Gastroesophageal sphincter (tissue), 4 donors: ENCODE measurements around the gene MAN1C1. TPM values are rescaled to one million over a fixed set of nuclear protein-coding genes. Genes with fewer than 3 reads are reported as not detected.
A peak's percentile ranks its signal among the peaks of the same experiment; 100 is the strongest.

Experiments used
- ATAC-seq: fragments of 150-250 bp; one replicate; pipeline ENCODE4 v1.9.1; 2016; ENCODE audit warnings: mild to moderate bottlenecking, moderate library complexity
- H3K27ac ChIP-seq, 4 donors: fragments of 200-600 bp; sonication (generic) in 3 of 4; 1 replicate in 3 of 4; 2 replicates in 1 of 4; pipeline ENCODE4 v1.5.1; 2016 to 2019
- H3K27me3 ChIP-seq: fragments of 200-600 bp; sonication (generic); one replicate; pipeline ENCODE4 v1.5.1; 2019
- H3K36me3 ChIP-seq, 2 donors: fragments of 200-600 bp; sonication (generic); one replicate each; pipeline ENCODE4 v1.5.1; 2019; ENCODE audit warnings: control low read depth in 1 of 2
- H3K4me1 ChIP-seq, 3 donors: fragments of 200-600 bp; sonication (generic); 1 replicate in 2 of 3; 2 replicates in 1 of 3; pipeline ENCODE4 v1.5.1; 2016 to 2019; ENCODE audit warnings: control low read depth in 2 of 3
- H3K4me3 ChIP-seq, 2 donors: fragments of 200-600 bp; sonication (generic); one replicate each; pipeline ENCODE4 v1.5.1; 2019; ENCODE audit warnings: mild to moderate bottlenecking in 1 of 2, moderate library complexity in 1 of 2
- H3K9me3 ChIP-seq, 3 donors: fragments of 200-600 bp; sonication (generic); one replicate each; pipeline ENCODE4 v1.5.1; 2017 to 2019; ENCODE audit warnings: control low read depth in 2 of 3
- CTCF ChIP-seq, 4 experiments: fragments of 200-600 bp in 2 of 4; fragments of 450-650 bp in 2 of 4; sonication (generic) in 1 of 4; IDR thresholded peaks; one replicate each; pipeline ENCODE4 v1.5.1; 2017 to 2019; ENCODE audit warnings: antibody characterized with exemption in 4 of 4, mild to moderate bottlenecking in 2 of 4, moderate library complexity in 2 of 4
- EP300 ChIP-seq: sonication (generic); formaldehyde crosslinking; IDR thresholded peaks from one replicate; pipeline ENCODE4 v1.6.1; 2017; ENCODE audit warnings: antibody characterized with exemption, mild to moderate bottlenecking
- POLR2A ChIP-seq, 2 donors: fragments of 450-650 bp; IDR thresholded peaks; one replicate each; pipeline ENCODE4 v1.6.1; 2017; ENCODE audit warnings: antibody characterized with exemption in 2 of 2, mild to moderate bottlenecking in 2 of 2, moderate library complexity in 1 of 2
- POLR2AphosphoS5 ChIP-seq: sonication (generic); formaldehyde crosslinking; IDR thresholded peaks from one replicate; pipeline ENCODE4 v1.6.1; 2017; ENCODE audit warnings: antibody characterized with exemption
- WGBS, 2 donors: methylation state at CpG; one replicate each; pipeline ENCODE4 v1.1.5; 2018; ENCODE audit warnings: low coverage in 1 of 2; 5-methylcytosine and 5-hydroxymethylcytosine counted together
- total RNA-seq, 4 donors: library from RNA; depleted of rRNA; stranded (reverse); fragments of >200 nt; gene quantifications; one replicate each; pipeline ENCODE4 v1.1.0, GENCODE V29; 2016

Gene MAN1C1
- total RNA-seq, 4 donors from 2014 or later = 20.0 to 38.1 (median 27.8) TPM

DNA sequence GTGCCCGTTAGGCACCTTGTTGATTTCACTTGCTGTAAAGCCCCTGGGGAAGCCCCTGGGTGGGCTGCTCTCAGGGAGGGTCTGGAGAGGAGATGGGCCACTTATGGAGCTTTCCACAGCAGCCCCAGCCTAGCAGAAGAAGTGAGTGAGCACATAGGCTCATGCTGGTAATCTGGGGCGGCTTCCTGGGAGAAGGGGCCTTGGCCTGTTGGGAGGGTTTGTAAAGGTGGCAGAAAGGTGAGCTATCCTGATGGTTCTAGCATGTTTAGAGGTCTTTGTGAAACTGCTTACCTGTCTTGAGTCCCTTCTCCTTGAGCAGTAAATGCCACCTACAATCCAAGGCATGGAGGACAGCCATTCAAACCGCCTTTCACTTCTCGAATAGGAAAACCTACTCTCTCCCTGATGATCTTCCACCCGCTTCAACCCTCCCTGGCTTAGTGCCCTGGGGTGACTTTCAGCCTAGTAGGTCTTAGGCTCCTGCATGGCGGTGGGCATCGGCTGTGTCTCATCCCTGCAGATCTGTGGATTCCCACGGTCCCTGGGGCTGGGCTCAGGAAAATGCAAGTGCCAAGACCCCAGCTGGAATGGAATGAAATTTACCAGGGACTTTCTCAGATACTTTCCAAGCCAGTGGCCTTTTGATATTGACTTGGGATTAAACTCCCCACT is 95.8 kb downstream of the MAN1C1 start:
- Histone ChIP-seq H3K4me1 (peaks cover 0 to 56% (median 9%) of the 10 kb centered on the region in 3 donors), H3K4me3 (no peak overlapping the region), H3K27me3 (no peaks in the 10 kb centered on the region), H3K9me3 (no peaks in the 10 kb centered on the region), H3K27ac (no peak overlapping the region), H3K36me3 (no peaks in the 10 kb centered on the region)
- TF ChIP-seq EP300 = no peak
- TF ChIP-seq POLR2A (IDR thresholded peaks at IDR 0.05) = no peak
- no peak for TF ChIP-seq POLR2AphosphoS5
- no peak for TF ChIP-seq CTCF (IDR thresholded peaks at IDR 0.05)
- WGBS, 2 donors = 60 to 96% methylated on average over 1 to 4 of the region's 8 CpGs
- ATAC-seq = no peak

DNA sequence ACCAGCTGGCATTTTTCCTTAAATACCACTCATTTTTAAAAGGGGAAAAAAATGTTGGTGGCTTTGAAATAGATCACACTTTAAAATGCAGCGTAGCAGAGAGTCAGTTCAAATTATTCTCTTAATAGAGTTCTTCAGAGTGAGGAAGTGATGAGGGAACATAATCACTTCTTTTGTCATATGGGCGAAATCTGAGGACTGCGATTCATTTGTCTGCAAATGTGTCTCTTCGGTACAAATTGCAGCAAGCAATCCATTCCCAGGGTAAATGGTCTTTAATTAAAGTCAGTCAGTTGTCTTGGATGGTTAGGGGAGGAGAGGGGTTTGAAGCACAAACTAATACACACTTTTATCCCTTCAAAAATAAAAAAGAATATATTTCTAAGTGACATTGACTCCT is 97.4 kb downstream of the MAN1C1 start:
- H3K4me1 ChIP-seq = peaks cover 0 to 41% (median 9%) of the 10 kb centered on the region in 3 donors

GRCh38 chr1:25714372-25714931 is 97.9 kb downstream of the MAN1C1 start:
- Histone ChIP-seq H3K27ac (peak overlapping the region in 1 of 4 donors; percentile 2), H3K36me3 (no peaks in the 10 kb centered on the region), H3K27me3 (no peaks in the 10 kb centered on the region), H3K4me3 (no peak overlapping the region), H3K4me1 (peaks cover 0 to 41% (median 9%) of the 10 kb centered on the region in 3 donors), H3K9me3 (no peaks in the 10 kb centered on the region)
- WGBS, 2 donors = 52 to 53% methylated on average over 2 of the region's 2 CpGs
- no peak for ATAC-seq
- no peak for TF ChIP-seq POLR2AphosphoS5
- TF ChIP-seq CTCF (IDR thresholded peaks at IDR 0.05) = no peak
- no peak for TF ChIP-seq POLR2A (IDR thresholded peaks at IDR 0.05)
- TF ChIP-seq EP300 = no peak

More for the DNA sequence above, 97.4 kb downstream of the MAN1C1 start:
- no peaks in the 10 kb centered on the region for H3K9me3 ChIP-seq
- no peak for TF ChIP-seq POLR2A (IDR thresholded peaks at IDR 0.05)
- TF ChIP-seq POLR2AphosphoS5 = no peak
- TF ChIP-seq CTCF (IDR thresholded peaks at IDR 0.05) = no peak
- no peak for TF ChIP-seq EP300
- H3K27me3 ChIP-seq = no peaks in the 10 kb centered on the region
- WGBS, 2 donors = 77 to 88% methylated on average over 4 of the region's 4 CpGs
- no peak overlapping the region for H3K4me3 ChIP-seq
- no peaks in the 10 kb centered on the region for H3K36me3 ChIP-seq
- no peak for ATAC-seq
- peak overlapping the region in 1 of 4 donors; percentile 2 for H3K27ac ChIP-seq

DNA sequence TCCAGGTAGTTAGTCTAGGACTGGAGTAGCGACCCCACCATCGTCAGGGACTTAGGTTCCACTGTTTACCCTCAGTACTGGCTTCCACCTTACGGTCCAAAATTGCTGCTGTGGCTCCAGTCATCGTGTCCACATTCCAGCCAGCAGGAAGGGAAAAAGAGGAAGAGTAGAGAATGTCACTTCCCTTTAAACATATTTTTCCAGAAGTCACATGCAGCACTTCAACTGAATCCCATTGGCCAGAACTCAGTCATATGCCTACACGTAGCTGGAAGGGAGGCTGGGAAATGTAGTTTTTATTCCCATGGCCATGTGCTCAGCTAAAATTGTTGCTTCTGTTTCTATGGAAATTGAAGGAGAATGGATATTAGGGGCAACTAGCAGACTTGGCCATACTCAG is 99.3 kb downstream of the MAN1C1 start:
- 83 to 98% methylated on average over 2 to 5 of the region's 5 CpGs for WGBS, 2 donors
- no peak overlapping the region for H3K27ac ChIP-seq
- no peaks in the 10 kb centered on the region for H3K36me3 ChIP-seq
- H3K4me3 ChIP-seq = no peak overlapping the region
- ATAC-seq = no peak
- H3K4me1 ChIP-seq = peaks cover 0 to 38% (median 9%) of the 10 kb centered on the region in 3 donors
- no peaks in the 10 kb centered on the region for H3K27me3 ChIP-seq
- no peak for TF ChIP-seq EP300
- H3K9me3 ChIP-seq = no peaks in the 10 kb centered on the region

GRCh38 chr1:25716320-25716719 is 99.7 kb downstream of the MAN1C1 start:
- no peaks in the 10 kb centered on the region for H3K9me3 ChIP-seq
- H3K27me3 ChIP-seq = no peaks in the 10 kb centered on the region
- H3K4me3 ChIP-seq = no peak overlapping the region
- no peak overlapping the region for H3K27ac ChIP-seq
- WGBS, 2 donors = 82 to 98% methylated on average over 4 to 5 of the region's 5 CpGs
- ATAC-seq = no peak
- peaks cover 0 to 34% (median 5%) of the 10 kb centered on the region in 3 donors for H3K4me1 ChIP-seq
- TF ChIP-seq POLR2AphosphoS5 = no peak
- TF ChIP-seq POLR2A (IDR thresholded peaks at IDR 0.05) = no peak
- TF ChIP-seq EP300 = no peak
- no peak for TF ChIP-seq CTCF (IDR thresholded peaks at IDR 0.05)
- H3K36me3 ChIP-seq = no peaks in the 10 kb centered on the region
